ENCODE results near the gene MADD.

The MADD gene

GRCh38 chr11:47347137-47347536 lies 77.2 kb downstream of the MADD start:
- TF ChIP-seq, protein P1, sequence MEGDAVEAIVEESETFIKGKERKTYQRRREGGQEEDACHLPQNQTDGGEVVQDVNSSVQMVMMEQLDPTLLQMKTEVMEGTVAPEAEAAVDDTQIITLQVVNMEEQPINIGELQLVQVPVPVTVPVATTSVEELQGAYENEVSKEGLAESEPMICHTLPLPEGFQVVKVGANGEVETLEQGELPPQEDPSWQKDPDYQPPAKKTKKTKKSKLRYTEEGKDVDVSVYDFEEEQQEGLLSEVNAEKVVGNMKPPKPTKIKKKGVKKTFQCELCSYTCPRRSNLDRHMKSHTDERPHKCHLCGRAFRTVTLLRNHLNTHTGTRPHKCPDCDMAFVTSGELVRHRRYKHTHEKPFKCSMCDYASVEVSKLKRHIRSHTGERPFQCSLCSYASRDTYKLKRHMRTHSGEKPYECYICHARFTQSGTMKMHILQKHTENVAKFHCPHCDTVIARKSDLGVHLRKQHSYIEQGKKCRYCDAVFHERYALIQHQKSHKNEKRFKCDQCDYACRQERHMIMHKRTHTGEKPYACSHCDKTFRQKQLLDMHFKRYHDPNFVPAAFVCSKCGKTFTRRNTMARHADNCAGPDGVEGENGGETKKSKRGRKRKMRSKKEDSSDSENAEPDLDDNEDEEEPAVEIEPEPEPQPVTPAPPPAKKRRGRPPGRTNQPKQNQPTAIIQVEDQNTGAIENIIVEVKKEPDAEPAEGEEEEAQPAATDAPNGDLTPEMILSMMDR (IDR thresholded peaks at IDR 0.05; ENCODE audit: borderline replicate concordance, insufficient read depth, low read depth, low read length): no peak

DNA sequence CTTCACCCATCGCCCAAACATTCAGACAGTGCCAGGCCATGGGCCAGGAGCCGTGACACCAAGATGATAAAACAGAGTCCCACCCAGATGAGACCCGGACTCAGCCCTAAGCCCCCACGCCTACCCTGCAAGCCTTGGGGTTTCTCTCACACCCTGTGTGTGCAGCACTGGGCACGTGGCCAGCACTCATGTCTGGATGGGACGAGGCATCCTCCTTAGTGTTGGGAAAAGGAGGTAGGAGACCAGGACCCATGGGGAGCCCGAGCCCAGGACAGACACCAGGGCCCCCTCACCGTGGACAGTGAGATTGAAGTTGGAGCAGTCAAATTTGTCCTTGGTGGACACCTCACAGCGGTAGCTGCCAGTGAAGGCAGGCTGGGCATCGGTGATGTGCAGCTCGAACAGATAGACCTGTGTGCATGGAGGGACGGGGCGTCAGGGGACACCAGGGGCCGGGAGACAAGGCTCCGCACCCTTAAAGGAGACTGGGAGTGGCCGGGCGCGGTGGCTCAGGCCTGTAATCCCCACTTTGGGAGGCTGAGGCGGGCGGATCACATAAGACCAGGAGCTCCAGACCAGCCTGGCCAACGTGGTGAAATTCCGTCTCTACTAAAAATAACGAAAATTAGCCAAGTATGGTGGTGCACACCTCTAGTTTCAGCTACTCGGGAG lies 78.3 kb downstream of the MADD start:
- no peak overlapping the region for H3K4me3 ChIP-seq (ENCODE audit: low read depth, low read length)
- TF ChIP-seq, protein P1 (IDR thresholded peaks at IDR 0.05; ENCODE audit: borderline replicate concordance, insufficient read depth, low read depth, low read length): no peak

More at GRCh38 chr11:47347137-47347536, 77.2 kb downstream of the MADD start:
- no peak overlapping the region for H3K4me3 ChIP-seq (ENCODE audit: low read depth, low read length)

DNA sequence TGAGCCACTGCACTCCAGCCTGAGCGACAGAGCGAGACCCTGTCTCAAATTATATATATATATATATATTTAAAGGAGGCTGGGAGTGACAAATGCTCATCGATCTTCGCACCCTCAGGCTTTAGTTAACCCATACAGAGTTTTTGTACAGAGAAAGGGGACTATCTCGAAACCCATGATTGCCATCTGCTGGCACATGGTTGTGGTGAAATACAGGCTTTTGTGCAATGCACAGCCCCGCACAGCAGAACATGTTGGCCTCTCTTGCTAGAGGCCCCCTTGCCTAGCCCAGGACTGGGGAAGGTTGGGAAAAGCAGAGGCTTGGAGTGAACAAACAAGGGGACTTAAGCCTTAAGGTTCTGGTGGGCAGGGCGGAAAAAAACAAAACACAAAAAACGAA lies 78.9 kb downstream of the MADD start:
- H3K4me3 ChIP-seq (ENCODE audit: low read depth, low read length): no peak overlapping the region
- TF ChIP-seq, protein P1 (IDR thresholded peaks at IDR 0.05; ENCODE audit: borderline replicate concordance, insufficient read depth, low read depth, low read length): peak; percentile 27; the same call in 1 of the 2 replicates

GRCh38 chr11:47349521-47350095 lies 79.7 kb downstream of the MADD start:
- no peak overlapping the region for H3K4me3 ChIP-seq (ENCODE audit: low read depth, low read length)
- TF ChIP-seq, protein P1 (IDR thresholded peaks at IDR 0.05; ENCODE audit: borderline replicate concordance, insufficient read depth, low read depth, low read length): no peak

GRCh38 chr11:47350315-47350714 lies 80.4 kb downstream of the MADD start:
- H3K4me3 ChIP-seq (ENCODE audit: low read depth, low read length): no peak overlapping the region
- TF ChIP-seq, protein P1 (IDR thresholded peaks at IDR 0.05; ENCODE audit: borderline replicate concordance, insufficient read depth, low read depth, low read length): no peak

DNA sequence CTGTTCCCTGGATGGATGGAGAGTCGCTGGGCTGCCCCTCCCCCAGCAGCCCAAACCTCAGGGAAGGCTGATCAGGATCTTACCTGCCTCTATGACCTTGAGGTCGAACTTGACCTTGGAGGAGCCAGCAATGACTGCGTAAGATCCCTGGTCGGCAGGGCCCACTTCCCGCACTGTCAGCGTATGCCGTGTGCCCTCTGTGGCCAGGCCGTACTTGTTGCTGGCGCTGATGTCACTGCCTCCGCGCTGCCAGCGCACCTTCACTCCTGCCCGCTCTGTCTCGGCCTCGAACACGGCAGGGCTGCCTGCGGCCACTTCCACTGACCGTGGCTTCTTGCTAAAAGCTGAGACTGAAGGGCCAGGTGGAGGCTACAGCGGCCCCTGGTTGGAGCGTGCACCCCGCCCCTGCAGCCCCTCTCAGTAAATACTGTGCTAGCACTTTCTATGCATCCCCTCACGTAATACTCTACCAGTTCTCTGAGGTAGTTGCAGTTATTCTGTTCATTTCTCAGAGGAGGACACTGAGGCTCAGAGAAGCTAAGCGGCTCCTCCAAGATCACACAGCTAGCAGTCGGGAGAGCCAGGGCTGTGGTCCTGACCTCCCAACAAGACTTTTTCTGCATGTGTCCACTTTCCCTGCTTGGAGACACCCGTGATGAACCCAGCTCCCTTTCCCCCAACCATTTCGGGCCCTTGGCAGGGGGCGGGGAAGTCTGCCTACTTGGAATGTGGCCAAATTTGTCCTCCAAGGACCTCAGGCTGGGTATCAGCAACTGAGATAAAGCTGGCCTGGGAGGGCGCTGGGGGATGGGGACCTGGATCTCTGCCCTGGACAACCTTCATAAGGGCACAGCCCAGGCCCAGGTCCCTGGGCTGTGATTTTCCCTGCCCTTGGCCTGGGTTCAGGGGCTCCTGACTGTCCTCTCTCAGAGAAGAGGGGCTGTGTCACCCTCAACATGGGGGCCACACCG lies 81.5 kb downstream of the MADD start:
- TF ChIP-seq, protein P1 (IDR thresholded peaks at IDR 0.05; ENCODE audit: borderline replicate concordance, insufficient read depth, low read depth, low read length): no peak
- no peak overlapping the region for H3K4me3 ChIP-seq (ENCODE audit: low read depth, low read length)
